Retina (tissue), 1 donor: Measurements from ENCODE around the gene SDC1.

Experiments used
- DNase-seq: peaks from one replicate; pipeline ENCODE4 v3.0.0-alpha.2; 2016

The SDC1 gene

DNA sequence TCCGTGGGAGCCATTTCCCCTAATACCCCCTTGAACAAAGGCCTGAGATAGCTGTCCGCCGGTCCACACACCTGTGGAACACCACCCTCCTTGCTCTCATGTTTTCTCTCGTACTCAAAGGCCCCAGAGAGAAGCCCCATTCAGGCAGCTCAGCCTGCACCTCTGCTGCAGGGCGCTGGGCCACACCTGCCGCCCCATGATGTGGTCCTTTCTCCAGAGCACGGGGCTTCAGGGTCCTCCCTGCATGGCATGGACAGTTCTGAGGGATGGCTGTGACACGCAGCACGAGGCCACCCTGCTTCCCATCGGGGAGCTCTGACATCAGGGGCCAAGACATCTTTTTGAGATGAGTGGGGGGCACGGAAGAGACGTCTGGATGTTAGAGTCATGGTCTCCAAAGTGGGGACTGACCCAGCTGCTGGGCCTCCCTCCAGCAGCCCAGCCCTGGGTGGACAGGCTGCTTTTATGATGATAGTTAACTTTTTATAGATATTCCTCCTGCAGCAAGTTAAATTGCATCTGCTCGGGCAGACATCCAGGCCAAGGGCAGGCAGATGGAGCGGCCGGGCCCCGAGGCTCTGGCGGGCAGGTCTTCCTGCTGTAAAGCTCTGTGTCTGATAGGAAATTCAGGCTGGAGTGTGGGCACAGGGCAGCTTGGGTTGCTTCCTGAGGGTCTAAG lies 56.7 kb downstream of the SDC1 start:
- no peak for DNase-seq

DNA sequence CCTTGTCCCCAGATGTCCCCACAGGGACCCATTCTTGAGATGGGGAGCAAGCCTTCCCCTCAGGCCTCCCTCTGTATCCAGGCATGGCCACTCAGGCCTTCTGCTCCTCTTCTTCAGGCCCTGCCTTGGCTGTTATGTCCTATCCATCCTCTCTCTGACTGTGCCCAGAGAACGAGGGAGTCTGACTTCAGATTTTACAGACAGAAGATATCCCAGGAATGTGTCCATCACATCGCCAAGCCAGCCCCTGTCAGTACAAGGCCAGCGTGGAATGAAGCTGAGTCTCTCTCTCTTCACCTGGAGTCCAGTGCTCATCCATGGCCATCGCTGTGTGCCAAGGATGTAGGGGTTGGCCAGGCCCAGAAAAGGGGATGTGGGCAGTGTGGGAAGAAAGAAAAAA lies 57.6 kb downstream of the SDC1 start:
- DNase-seq, result no peak

DNA sequence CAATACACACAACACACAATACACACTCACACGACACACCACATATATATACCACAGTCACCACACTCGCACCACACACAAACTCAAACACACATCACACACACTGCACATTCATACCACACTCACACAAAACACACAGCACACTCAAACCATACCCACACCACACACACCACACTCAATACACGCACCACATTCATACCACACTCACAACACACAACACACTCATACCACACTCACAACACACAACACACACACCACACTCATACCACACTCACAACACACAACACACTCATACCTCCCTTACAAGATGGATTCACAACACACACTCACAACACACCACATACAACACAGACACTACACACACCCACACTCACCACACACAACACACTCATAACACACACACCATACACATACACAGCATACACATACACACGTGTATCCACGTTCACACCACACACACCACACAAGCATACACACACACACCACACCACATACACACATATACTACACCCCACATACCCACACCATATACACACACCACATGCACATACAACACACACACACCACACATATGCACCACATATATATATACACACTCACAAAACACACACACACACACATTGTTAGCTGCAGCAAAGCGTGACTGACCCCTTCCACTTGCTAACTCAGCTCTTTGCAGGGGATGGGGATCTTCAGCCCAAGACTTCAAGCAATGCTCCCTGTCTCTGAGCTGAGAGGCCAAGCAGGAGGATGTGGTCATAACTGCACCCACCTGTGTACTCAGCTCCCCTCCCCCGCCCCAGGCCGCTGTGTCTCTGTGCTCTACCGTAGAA lies 59.0 kb downstream of the SDC1 start:
- DNase-seq, result no peak

GRCh38 chr2:20164734-20165478 lies 60.0 kb downstream of the SDC1 start:
- DNase-seq, result no peak

DNA sequence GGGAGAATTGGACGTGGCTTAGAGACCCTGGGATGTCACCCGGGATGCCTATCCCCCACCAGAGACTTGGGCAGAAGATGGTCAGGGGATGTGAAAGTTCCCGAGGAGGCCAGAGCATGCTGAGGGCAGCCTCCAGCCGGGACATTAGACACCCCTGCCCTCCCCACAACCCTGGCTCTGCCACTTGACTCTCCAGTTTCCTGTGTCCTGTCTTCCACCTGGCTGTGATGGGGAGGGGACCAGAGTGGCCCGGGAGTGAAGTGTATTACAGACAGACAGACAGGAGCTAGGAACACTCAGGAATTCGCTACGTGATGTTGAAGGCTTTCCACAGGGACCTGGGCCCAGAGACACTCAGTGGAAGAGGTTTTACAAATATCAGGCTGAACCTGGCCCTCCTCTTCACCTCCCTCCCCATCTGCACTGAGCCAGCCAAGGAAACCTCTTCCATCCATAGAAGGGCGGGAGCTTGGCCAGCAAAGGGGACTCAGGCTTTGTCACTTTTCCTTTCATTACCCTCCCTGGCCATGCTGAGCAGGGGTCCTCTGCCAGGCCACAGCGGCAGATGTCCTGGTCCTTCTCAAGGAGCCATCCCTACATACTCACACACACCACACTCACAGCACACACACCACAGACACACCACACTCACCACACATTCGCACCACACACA lies 60.7 kb downstream of the SDC1 start:
- peak; percentile 38 for DNase-seq

GRCh38 chr2:20159411-20160070 lies 65.4 kb downstream of the SDC1 start:
- DNase-seq, result no peak

DNA sequence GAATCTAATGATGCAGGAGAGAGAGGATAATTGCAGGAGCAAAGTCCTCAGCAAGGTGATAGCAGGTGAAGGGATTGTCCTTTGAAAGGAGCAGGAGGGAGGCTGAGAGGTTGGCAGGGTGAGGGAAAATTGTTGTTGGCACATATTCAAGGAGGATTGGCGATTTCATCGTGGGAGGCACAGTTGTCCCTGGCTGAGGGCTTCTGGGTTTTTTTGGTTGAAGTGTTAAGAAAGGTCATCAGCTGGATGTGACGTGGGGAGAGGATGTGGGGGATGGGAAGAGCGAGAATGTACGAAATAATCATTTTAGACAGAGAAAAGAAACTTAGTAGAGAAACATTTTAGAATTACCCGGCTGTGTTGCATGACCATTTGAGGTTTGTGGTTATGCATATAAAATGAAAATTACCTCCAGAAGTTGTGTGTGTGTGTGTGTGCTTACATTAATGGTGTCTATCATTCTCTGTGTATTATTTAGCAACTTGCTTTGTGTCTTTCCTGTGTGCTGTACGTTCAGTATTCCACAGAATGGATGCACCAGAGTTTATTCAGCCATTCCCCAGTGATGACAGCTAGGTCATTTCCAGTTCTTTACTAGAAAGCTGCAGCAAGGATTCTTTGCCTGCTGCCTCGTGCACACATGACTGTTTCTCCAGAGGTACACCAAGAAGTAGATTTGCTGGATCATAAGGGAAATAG lies 67.6 kb downstream of the SDC1 start:
- no peak for DNase-seq

- no peak for DNase-seq
Observed at GRCh38 chr2:20156836-20157192, 68.1 kb downstream of the SDC1 start.

- DNase-seq, result no peak
Observed at GRCh38 chr2:20156076-20156759, 68.7 kb downstream of the SDC1 start.

DNA sequence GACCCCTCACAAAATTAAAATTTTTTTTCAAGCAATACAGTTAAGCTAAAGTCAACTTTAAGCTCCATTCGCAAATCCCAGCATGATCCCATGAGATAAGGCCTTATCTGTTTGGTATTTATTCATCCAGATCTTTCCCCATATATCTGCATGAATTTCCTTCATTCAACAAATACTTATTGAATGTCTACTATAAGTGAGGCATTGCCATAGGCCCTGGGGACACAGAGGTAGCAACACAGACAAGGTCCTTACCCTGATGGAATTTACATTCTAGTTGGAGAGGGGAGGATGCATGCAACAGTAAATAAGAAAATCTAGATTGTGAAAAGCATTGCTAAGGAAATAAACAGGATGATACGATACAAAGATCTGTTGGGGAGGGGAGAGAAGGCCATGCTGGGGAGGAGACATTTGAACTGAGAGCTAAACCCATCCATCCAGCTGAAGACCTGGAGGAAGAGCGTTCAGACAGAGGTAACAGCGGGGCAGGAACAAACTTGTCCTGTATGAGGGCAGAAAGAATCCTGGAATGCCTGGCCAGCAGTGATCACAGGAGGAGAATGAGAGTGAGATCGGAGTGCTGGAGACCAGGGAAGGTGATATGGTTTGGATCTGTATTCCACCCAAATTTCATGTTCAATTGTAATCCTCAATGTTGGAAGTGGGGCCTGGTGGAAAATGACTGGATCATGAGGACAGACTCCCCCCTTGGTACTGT lies 71.6 kb downstream of the SDC1 start:
- DNase-seq, result no peak

GRCh38 chr2:20150806-20151571 lies 73.9 kb downstream of the SDC1 start:
- peak; percentile 41 for DNase-seq
